CD4-positive, CD25-positive, alpha-beta regulatory T cell (primary cell): ENCODE data around the gene HNRNPM. TPM values are rescaled to one million over a fixed set of nuclear protein-coding genes. Genes with fewer than 3 reads are reported as not detected.
"Not testable (repeated sequence)": the region's sequence is repeated elsewhere in the genome, so short reads cannot be mapped to it uniquely, and the experiment has no call there.

Experiments
- ATAC-seq, 2 donors: fragments of 150-1000 bp; cut with Tn5 transposase; one replicate each; pipeline ENCODE4 v1.10.0; 2021; ENCODE audit warnings: low read depth in 2 of 2, moderate number of reproducible peaks in 2 of 2, moderate library complexity in 1 of 2
- DNase-seq, 3 donors: peaks; one replicate each; pipeline versions ENCODE4 v3.0.0 to v3.0.0-alpha.2; 2012 to 2022; ENCODE audit warnings: mixed read lengths in 1 of 3
- H3K27ac ChIP-seq: one replicate; pipeline ENCODE4 v1.7.0; 2013; ENCODE audit warnings: mild to moderate bottlenecking, low read length; ENCODE audit not compliant: insufficient read depth, poor library complexity, severe bottlenecking
- H3K27me3 ChIP-seq: one replicate; pipeline ENCODE4 v1.7.0; 2013; ENCODE audit warnings: low read length; ENCODE audit not compliant: control insufficient read depth, insufficient read depth
- H3K36me3 ChIP-seq: one replicate; pipeline ENCODE4 v1.7.0; 2013; ENCODE audit warnings: mild to moderate bottlenecking, low read length, moderate library complexity; ENCODE audit not compliant: control insufficient read depth, insufficient read depth
- H3K4me1 ChIP-seq: 2 replicates; pipeline ENCODE4 v1.7.0; 2013; ENCODE audit warnings: mild to moderate bottlenecking, low read length; ENCODE audit not compliant: insufficient read depth, control insufficient read depth, poor library complexity, severe bottlenecking
- H3K4me3 ChIP-seq: one replicate; pipeline ENCODE4 v1.7.0; 2013; ENCODE audit warnings: low read depth, mild to moderate bottlenecking, low read length, moderate library complexity
- H3K9me3 ChIP-seq, 2 experiments: 1 replicate in 1 of 2; 2 replicates in 1 of 2; pipeline ENCODE4 v1.7.0; 2013; ENCODE audit warnings: low read length in 2 of 2, mild to moderate bottlenecking in 1 of 2, moderate library complexity in 1 of 2; ENCODE audit not compliant: control insufficient read depth in 2 of 2
- H3K27ac Mint-ChIP-seq, 3 donors: one replicate each; pipeline ENCODE4 v1.8.0; 2020 to 2022; ENCODE audit warnings: mild to moderate bottlenecking in 3 of 3, mixed read lengths in 3 of 3, moderate library complexity in 2 of 3
- H3K27me3 Mint-ChIP-seq: one replicate; pipeline ENCODE4 v1.8.0; 2022; ENCODE audit warnings: mild to moderate bottlenecking, mixed read lengths
- H3K36me3 Mint-ChIP-seq: one replicate; pipeline ENCODE4 v1.8.0; 2020; ENCODE audit warnings: mixed read lengths
- H3K4me1 Mint-ChIP-seq, 4 donors: one replicate each; pipeline ENCODE4 v1.8.0; 2020 to 2022; ENCODE audit warnings: mixed read lengths in 4 of 4, mild to moderate bottlenecking in 1 of 4
- H3K4me3 Mint-ChIP-seq, 4 donors: one replicate each; pipeline ENCODE4 v1.8.0; 2020 to 2022; ENCODE audit warnings: mild to moderate bottlenecking in 4 of 4, mixed read lengths in 4 of 4, moderate library complexity in 3 of 4
- H3K9me3 Mint-ChIP-seq, 7 donors: one replicate each; pipeline ENCODE4 v1.8.0; 2020 to 2022; ENCODE audit warnings: mixed read lengths in 7 of 7, mild to moderate bottlenecking in 3 of 7, moderate library complexity in 2 of 7
- polyA plus RNA-seq, 4 donors: library from polyadenylated mRNA; unstranded; fragments of 300-500 nt; fragmentation: Illumina TruSeq; gene quantifications; one replicate each; pipeline ENCODE4 v1.2.3, GENCODE V29; 2021
- total RNA-seq: library from RNA; stranded (reverse); gene quantifications from one replicate; pipeline ENCODE4 v1.2.3, GENCODE V29; 2022

Gene HNRNPM
- total and polyA plus RNA-seq, 5 donors from 2014 or later, result 161 to 263 (median 184) TPM

- no peaks in the 10 kb centered on the region for H3K9me3 ChIP-seq
- peak overlapping the region; percentile 82 for H3K4me3 ChIP-seq
- Mint-ChIP-seq H3K36me3 (no peaks in the 10 kb centered on the region), H3K27me3 (no peaks in the 10 kb centered on the region), H3K4me1 (peaks cover 4 to 12% (median 8%) of the 10 kb centered on the region in 4 donors), H3K4me3 (peak overlapping the region; percentile 83 to 91 (median 84)), H3K27ac (peak overlapping the region; percentile 12 to 64 (median 56)), H3K9me3 (no peaks in the 10 kb centered on the region)
- H3K4me1 ChIP-seq, result peaks cover 10% of the 10 kb centered on the region
- H3K27ac ChIP-seq, result no peak overlapping the region
- peak in 1 of 3 donors; percentile 33 for DNase-seq
- ATAC-seq, result no peak
- H3K36me3 ChIP-seq, result peaks cover 2% of the 10 kb centered on the region
- H3K27me3 ChIP-seq, result no peaks in the 10 kb centered on the region
Measured at GRCh38 chr19:8413629-8413995, 31.2 kb upstream of the HNRNPM start.

- no peak for ATAC-seq
- peaks cover 4 to 12% (median 8%) of the 10 kb centered on the region in 4 donors for H3K4me1 Mint-ChIP-seq
- no peaks in the 10 kb centered on the region for H3K9me3 Mint-ChIP-seq
- Histone ChIP-seq H3K9me3 (no peaks in the 10 kb centered on the region), H3K27me3 (no peaks in the 10 kb centered on the region), H3K4me3 (no peak overlapping the region), H3K4me1 (peaks cover 10% of the 10 kb centered on the region), H3K36me3 (peaks cover 4% of the 10 kb centered on the region), H3K27ac (no peak overlapping the region)
- H3K27me3 Mint-ChIP-seq, result no peaks in the 10 kb centered on the region
- no peak for DNase-seq
- no peak overlapping the region for H3K27ac Mint-ChIP-seq
- no peaks in the 10 kb centered on the region for H3K36me3 Mint-ChIP-seq
- H3K4me3 Mint-ChIP-seq, result no peak overlapping the region
Measured at GRCh38 chr19:8416796-8417195, 28.0 kb upstream of the HNRNPM start.

GRCh38 chr19:8421484-8422461 is 23.0 kb upstream of the HNRNPM start:
- Mint-ChIP-seq H3K4me3 (peak overlapping the region in 1 of 4 donors; percentile 81), H3K4me1 (no peaks in the 10 kb centered on the region), H3K27me3 (no peaks in the 10 kb centered on the region), H3K36me3 (peaks cover 7% of the 10 kb centered on the region), H3K27ac (no peak overlapping the region), H3K9me3 (no peaks in the 10 kb centered on the region)
- no peak for DNase-seq
- Histone ChIP-seq H3K36me3 (peaks cover 15% of the 10 kb centered on the region), H3K27me3 (no peaks in the 10 kb centered on the region), H3K9me3 (no peaks in the 10 kb centered on the region), H3K27ac (no peak overlapping the region), H3K4me3 (no peak overlapping the region), H3K4me1 (no peaks in the 10 kb centered on the region)
- no peak for ATAC-seq

- Mint-ChIP-seq H3K36me3 (peaks cover 7% of the 10 kb centered on the region), H3K27ac (no peak overlapping the region), H3K4me3 (no peak overlapping the region), H3K4me1 (no peaks in the 10 kb centered on the region), H3K27me3 (no peaks in the 10 kb centered on the region), H3K9me3 (no peaks in the 10 kb centered on the region)
- no peaks in the 10 kb centered on the region for H3K27me3 ChIP-seq
- no peaks in the 10 kb centered on the region for H3K9me3 ChIP-seq
- H3K4me3 ChIP-seq, result no peak overlapping the region
- peaks cover 12% of the 10 kb centered on the region for H3K36me3 ChIP-seq
- H3K27ac ChIP-seq, result no peak overlapping the region
- DNase-seq, result no peak
- no peaks in the 10 kb centered on the region for H3K4me1 ChIP-seq
- ATAC-seq, result no peak
Measured at GRCh38 chr19:8423817-8424223, 21.0 kb upstream of the HNRNPM start.

GRCh38 chr19:8425331-8425730 is 19.4 kb upstream of the HNRNPM start:
- not testable (repeated sequence) for H3K27me3 Mint-ChIP-seq

GRCh38 chr19:8426283-8426682 is 18.5 kb upstream of the HNRNPM start:
- Histone ChIP-seq H3K36me3 (peaks cover 14% of the 10 kb centered on the region), H3K9me3 (no peaks in the 10 kb centered on the region), H3K27ac (no peak overlapping the region), H3K4me1 (no peaks in the 10 kb centered on the region), H3K27me3 (no peaks in the 10 kb centered on the region), H3K4me3 (no peak overlapping the region)
- Mint-ChIP-seq H3K27ac (no peak overlapping the region), H3K4me3 (no peak overlapping the region), H3K36me3 (peaks cover 11% of the 10 kb centered on the region), H3K9me3 (no peaks in the 10 kb centered on the region), H3K27me3 (no peaks in the 10 kb centered on the region), H3K4me1 (no peaks in the 10 kb centered on the region)
- ATAC-seq (no peak), DNase-seq (no peak)

More at GRCh38 chr19:8425331-8425730, 19.4 kb upstream of the HNRNPM start:
- not testable (repeated sequence) for H3K9me3 Mint-ChIP-seq, H3K36me3 Mint-ChIP-seq, H3K4me1 ChIP-seq, DNase-seq, H3K27ac Mint-ChIP-seq, H3K4me1 Mint-ChIP-seq, H3K27me3 ChIP-seq, H3K4me3 Mint-ChIP-seq, H3K27ac ChIP-seq, ATAC-seq, H3K9me3 ChIP-seq, H3K4me3 ChIP-seq
- peaks cover 11% of the 10 kb centered on the region for H3K36me3 ChIP-seq

- no peaks in the 10 kb centered on the region for H3K27me3 ChIP-seq
- peaks cover 8% of the 10 kb centered on the region for H3K36me3 Mint-ChIP-seq
- H3K9me3 ChIP-seq, result no peaks in the 10 kb centered on the region
- no peaks in the 10 kb centered on the region for H3K27me3 Mint-ChIP-seq
- ATAC-seq, result no peak
- H3K4me1 Mint-ChIP-seq, result no peaks in the 10 kb centered on the region
- no peak for DNase-seq
- no peak overlapping the region for H3K27ac Mint-ChIP-seq
- peaks cover 14% of the 10 kb centered on the region for H3K36me3 ChIP-seq
- peaks cover 0 to 1% (median 0%) of the 10 kb centered on the region in 7 donors for H3K9me3 Mint-ChIP-seq
- H3K4me1 ChIP-seq, result no peaks in the 10 kb centered on the region
- H3K27ac ChIP-seq, result no peak overlapping the region
- no peak overlapping the region for H3K4me3 ChIP-seq
- no peak overlapping the region for H3K4me3 Mint-ChIP-seq
Measured at GRCh38 chr19:8429044-8429443, 15.7 kb upstream of the HNRNPM start.

- Mint-ChIP-seq H3K9me3 (peaks cover 0 to 1% (median 0%) of the 10 kb centered on the region in 7 donors), H3K27me3 (no peaks in the 10 kb centered on the region), H3K4me1 (no peaks in the 10 kb centered on the region), H3K4me3 (no peak overlapping the region), H3K36me3 (peaks cover 8% of the 10 kb centered on the region), H3K27ac (peak overlapping the region in 1 of 3 donors; percentile 20)
- no peaks in the 10 kb centered on the region for H3K9me3 ChIP-seq
- no peak overlapping the region for H3K27ac ChIP-seq
- H3K27me3 ChIP-seq, result no peaks in the 10 kb centered on the region
- peaks cover 10% of the 10 kb centered on the region for H3K36me3 ChIP-seq
- H3K4me3 ChIP-seq, result no peak overlapping the region
- ATAC-seq, result no peak
- no peak for DNase-seq
- H3K4me1 ChIP-seq, result no peaks in the 10 kb centered on the region
Measured at GRCh38 chr19:8429826-8430225, 14.9 kb upstream of the HNRNPM start.
